HL-60/S4 treated with retinoic acid at 250 ng/mL for 4 days and 3 days (cell line): ENCODE results near the gene LIPC.

Experiments
- in situ Hi-C: fragments of 300-500 bp; cut with MboI; formaldehyde crosslinking; loops from 2 replicates; pipeline ENCODE4 v1.7.0; 2022; ENCODE audit warnings: low sequenced_read_pairs

Gene LIPC

DNA sequence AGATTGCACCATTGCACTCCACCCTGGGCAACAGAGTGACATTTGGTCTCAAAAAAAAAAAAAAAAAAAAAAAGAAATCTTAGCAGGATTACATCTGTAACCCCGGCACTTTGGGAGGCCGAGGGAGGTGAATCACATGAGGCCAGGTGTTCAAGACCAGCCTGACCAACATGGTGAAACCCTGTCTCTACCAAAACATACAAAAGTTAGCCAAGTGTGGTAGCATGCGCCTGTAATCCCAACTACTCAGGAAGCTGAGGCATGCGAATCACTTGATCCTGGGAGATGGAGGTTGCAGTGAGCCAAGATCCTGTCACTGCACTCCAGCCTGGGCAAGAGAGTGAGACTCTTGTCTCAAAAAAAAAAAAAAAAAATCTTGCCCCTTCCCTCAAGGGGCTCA, 40.4 kb downstream of the LIPC start:
- in situ Hi-C loops = no loop called here

DNA sequence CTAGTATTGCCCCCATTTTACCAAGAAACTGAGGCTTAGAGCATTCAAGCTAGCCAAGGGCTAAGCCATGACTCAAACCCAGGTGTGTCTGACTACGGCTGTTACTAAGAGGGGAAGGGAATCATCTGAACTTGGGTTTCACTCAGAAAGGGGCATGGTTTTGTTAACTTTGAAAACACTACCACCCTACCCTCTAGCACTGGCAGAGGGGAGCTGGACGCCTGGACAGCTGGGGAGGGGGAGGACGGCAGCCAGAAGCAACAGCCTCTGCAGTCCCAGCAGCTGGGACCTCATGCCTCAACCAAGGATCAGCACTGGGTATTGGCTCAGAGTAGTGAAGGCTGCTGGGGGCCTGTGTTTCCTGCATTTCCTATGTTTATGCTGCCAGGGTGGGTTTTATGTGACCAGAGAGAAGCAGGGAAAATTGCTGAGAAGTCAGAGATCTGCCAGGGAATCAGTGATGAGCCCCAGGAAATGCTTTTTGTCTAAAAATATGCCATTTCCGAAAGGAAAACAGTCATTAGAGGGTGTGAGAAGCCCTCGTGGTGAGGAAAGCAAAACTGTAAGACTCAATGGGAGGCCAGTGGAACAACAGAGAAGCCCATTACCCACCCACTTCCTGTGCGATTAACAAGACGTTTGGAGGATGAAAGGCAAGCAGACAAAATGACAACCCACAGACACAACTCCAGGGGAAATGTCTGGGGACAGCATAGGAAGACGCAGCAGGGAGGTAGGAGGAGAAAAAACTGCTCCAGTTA, 41.2 kb downstream of the LIPC start:
- in situ Hi-C loops = no loop called here

DNA sequence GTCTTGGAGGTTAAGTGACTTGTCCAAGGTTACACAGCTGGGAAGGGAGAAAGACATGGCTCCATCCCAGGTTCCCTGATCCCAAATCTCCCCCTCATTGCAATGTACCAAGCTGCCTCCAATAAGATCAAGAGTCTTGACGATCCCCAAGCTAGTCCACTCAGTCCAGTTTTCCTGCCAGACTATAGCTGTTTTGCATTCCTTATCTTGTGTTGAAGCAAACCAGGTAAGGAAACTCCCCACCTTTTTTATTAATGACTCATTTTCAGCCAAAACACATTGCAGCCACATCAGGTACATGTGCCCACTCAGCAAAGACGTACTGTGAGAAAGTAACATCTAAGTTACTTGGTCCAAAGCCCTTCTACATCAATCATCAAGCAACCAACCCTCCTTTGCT, 41.9 kb downstream of the LIPC start:
- in situ Hi-C loops = no loop called here

DNA sequence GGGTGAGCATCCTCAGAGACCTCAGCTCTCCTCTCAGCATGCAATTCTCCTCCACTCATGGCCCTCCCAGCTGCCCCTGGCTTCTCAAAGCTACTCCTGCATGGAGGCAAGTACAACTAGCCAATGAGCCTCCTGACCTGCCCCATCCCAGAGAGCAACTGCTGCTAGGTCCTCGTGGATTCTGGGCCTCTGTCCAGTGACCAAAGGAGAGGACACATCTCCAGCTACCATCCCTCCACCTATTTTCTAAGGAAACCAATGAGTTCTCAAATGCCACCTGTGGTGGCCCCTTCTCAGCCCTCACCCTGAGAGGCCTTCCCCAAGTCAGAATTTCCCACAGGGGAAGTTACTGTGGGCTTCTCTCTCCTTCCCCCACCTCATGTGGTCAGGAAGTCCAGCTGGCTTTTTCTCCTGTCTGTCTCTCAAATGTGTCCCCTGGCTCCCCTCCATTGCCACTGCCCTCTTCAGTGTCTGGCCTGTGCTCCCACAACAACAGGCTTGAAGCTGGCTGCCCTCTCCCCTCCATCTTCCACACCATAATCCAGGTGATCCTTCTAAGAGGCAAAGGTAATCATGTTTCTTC, 43.0 kb downstream of the LIPC start:
- in situ Hi-C loops = no loop called here

DNA sequence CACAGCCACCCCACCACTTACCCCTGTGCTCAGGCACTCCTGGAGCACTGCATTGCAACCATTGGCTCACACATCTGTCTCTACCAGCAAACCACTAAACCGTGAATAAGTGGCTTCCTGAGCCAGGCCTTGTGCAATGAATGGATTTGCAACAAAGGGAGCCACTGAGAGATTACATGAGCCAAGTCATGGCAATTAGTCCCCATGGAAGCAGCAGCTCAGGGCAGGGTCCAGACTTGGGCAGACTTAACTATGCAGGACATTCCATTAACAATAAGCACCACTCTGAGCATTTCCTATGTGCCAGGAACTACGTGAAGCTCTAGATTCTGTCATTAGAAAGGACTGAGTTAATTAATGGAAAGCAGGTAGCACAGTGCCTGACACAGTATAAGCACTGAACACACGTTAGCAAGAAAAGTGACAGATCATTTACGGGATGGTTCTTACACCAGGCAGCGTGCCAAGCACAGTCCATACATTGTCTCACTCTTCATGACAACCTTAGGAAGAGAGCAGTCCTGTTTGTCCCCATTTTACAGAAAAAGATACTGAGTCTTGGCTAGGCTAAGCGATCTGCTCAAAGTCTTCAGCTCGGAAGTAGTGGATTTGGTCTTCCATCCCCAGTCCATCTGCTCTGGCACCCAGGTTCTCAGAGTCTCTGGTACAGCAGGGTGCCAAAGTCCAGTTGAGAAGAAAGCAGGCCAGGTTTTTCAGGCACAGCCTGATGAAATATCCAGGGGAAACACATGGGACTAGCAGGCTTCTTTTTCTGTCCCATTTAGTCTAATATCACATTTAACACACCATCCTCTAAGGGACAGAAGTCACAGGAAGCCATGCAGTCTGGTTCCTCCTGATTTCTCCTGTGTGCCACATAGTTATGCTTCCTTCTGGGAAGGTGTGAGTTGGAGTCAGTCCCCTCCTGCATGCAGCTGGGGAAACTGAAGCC, 44.1 kb downstream of the LIPC start:
- in situ Hi-C loops = no loop called here

DNA sequence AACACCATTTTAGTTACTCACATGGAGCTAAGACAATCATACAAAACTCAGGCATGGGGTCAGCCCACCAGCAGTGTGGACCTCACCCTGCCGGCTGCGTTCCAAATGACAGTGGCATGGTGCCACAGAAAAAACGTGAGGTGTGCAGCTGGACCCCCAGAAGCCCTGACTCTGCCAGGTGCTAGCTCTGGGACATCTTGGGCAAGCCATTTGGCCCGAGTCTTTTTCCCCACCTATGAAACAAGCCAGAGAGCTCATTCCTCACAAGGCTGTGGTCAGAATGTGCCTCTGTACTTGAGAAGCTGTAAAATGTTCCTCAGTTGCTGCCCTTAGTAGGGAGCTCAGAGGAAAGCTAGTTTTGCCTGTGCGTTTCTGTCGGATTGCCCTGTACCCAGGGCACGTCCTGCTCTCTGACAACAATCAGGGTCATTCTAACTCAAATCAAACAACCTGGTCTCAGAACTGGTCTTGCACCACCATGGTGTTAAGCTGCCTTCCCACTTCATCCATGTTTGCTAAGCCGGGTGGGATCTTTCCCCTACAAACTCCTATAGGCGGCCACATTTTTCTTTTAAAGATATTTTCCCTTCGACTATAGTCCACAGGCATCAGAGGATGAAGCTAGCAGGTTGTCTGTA, 44.9 kb downstream of the LIPC start:
- in situ Hi-C loops = no loop called here

DNA sequence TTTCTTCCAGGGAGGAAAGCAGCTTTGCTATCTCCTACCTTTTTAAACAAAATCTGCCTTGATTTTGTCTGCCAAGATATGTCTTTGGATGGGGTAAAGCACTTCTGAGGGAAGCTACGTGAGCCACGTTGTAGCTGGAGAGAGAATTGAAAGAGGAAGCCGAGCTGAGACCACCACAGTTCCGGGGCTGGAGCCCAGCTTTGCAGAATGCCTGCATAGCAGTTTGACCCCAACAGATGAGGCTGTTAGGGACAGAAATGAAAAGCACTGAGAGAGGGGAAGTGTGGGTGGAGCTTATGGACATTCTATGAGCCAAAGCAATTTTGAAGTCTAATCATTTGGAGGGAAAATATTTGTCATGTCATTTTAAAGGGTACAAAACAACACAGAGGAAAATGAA, 45.4 kb downstream of the LIPC start:
- in situ Hi-C loops = no loop called here

DNA sequence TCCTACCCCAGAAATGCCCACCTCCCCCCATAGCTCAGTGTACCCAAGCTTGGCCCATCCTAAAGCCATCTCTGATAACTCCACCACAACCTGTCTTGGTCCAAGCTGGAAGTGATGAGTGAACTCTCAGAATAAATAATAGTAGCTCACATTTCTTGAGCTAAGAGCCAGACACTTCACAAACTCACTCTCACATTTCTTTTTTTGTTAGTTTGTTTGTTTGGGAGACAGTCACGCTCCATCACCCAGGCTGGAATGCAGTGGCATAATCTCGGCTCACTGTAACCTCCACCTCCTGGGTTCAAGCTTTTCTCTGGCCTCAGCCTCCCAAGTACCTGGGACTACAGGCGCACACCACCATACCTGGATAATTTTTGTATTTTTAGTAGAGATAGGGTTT, 46.2 kb downstream of the LIPC start:
- in situ Hi-C loops = no loop called here

DNA sequence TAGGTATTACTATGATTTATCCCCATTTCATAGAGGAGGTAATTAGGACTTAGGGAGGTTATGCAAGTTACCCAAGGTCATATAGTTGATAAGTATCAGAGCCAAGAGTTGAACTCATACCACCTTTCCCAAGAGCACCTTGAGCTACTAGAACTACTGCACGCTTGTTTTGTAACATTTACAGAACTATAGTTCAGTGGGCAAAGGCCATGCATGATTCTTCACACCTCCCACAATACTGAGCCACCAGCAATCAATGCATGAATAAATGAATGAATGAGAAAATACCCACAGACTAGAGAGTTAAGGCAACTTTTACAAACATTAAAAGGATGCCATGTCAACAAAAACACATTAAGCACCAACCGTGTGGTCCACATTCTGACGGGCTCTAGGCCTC, 46.8 kb downstream of the LIPC start:
- in situ Hi-C loops = no loop called here

DNA sequence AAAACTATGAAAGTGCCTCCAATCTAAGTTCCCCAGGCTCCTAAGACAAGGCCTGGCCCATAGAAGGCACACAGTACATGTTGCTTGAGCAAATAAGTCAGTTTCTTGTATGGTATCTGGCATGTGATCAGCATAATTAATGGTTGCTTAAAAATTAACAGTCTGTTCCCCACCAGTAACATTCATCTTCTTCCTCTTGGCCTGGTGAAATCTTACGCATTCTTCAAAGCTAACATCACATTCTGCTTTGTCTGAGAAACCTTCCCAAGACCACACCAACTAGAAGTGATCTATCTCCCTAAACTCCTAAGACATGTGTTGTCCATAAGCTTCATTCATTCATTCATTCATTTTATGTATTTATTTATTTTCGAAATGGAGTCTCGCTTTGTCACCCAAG, 48.1 kb downstream of the LIPC start:
- in situ Hi-C loops = no loop called here

DNA sequence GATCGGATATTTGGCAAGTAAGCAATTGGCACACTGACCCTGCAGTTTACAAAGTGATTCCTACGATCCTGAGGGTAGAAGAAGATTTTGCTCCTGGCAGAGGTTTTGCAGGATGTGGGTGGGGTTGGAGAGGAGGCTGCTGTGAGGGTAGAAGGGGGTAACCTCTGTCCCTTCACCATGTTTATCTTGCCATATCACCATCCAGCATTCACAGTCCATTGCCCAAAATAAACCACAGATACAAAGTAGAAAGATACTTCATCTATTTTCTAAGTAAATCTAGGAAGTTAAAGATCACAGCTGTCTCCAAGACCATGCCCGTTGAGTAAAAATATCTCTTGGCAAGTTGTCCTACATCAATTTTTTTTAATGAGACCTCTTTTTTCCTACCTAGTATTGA, 51.6 kb downstream of the LIPC start:
- in situ Hi-C loops = no loop called here

DNA sequence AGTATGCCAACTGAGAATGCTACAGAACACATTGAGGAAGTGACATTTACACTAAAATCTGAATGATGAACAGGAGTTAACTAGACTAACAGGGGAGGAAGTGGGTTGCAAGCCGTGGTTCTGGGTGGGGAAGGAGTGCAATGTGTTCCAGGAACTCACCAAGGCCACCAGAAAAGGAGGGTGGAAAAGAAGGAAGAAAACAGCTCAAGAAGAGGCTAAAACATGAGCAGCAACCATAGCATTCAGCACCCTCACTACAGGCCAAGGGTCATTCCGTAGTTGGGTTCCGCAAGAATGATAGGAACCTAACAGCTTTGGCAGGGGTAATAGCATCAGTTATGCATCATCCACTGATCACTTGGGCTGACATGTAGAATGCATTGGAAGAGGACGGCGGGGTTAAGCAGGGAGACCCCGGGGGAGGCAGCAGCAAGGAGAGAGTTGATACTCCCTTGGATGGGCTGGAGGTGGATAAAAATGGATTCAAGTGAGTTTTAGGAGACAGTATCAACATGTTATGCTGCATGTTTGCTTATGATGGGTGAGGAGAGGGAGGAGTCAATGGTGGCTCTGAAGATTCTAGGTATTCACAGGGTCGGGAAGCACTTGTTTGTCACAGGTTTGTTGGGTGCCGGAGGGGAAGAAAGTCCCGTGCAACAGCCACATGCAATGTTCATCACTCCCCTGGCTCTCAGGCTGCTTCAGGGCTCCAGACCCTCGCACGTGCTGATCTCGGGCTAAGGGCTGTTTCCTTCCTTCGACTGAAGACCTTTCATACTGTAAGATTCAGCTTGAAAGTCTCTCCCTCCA, 53.2 kb downstream of the LIPC start:
- in situ Hi-C loops = no loop called here

DNA sequence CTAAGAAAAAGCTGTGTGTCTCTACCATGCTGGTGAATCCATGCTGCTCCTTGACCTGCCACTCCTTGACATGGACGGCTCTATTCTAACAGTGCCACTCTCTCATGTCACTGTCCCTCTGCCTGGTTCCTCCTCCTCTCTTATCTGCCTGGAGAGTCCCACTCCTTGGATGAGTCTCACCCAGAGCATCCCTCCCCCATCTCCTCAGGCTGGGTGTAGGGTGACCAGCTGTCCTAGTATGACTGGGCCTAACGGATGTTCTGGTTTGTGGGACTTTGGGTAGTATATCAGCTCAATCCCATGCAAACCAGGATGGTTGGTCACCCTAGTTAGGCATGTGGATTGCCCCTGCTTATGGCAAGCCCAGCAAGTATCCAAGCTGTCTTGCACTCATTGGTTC, 54.3 kb downstream of the LIPC start:
- in situ Hi-C loops = no loop called here

DNA sequence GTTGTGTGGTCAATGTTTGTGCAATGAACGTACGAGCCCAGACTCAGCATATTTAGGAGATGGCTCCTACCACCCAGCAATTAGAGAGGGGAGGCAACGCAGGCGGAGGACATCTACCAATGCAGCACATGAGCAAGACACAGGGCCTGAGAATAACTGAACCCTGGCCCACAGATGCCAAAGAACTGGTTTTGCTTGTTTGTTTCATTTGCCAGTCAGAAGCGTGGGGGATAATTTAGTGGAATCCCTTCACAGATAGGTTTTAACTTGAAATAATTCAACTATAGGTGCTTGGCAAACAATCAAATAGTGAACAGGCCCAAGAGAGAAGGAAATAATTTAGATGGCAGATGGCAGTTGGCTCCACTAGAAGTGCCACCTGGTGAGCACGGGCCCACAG, 54.8 kb downstream of the LIPC start:
- in situ Hi-C loops = no loop called here

DNA sequence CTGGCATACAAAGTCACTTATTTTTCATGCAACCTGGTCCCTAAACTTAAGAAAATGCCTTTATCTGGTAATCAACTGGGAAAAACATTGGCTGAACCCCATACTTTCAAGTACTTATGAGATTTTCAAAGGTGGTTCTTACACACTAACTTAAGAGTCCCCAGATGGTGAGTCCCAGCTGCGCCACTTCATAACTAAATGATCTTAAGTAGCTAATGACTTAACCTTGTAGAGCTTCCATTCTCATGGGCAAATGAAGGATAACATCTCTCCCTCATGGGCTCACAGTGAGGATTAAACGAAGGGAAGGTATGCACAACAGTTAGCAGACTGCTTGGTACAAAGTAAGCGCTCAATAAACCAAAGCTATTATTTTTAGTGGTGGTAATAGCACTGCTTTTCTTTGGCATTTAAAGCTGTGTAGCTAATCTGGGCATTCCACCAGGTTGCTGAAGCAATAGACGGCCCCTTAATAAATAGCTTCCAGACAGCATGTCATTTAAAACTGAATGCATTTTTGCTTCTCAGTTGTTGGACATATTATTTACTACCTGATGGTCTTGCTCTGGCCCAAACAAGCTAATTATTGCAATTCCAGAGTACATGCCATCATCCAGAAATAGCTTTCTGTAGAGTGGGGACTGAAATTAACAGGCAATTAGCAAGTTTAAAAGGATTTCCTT, 55.4 kb downstream of the LIPC start:
- in situ Hi-C loops = no loop called here

DNA sequence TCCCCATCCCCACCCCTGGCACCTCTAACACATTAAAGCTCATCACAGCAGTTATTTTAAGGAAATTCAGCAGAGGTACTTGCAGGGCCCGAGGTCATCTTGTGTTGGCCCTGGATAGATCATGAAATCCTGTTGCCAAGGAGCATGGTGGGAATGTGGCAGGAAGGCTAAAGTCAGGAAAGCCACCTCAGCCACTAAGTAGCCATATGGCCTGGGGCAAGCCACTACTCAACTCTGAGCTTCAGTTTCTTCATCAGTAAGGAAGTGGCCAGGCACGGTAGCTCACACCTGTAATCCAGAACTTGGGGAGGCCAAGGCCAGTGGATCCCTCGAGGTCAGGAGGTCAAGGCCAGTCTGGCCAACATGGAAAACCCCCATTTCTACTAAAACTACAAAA, 55.9 kb downstream of the LIPC start:
- in situ Hi-C loops = no loop called here

DNA sequence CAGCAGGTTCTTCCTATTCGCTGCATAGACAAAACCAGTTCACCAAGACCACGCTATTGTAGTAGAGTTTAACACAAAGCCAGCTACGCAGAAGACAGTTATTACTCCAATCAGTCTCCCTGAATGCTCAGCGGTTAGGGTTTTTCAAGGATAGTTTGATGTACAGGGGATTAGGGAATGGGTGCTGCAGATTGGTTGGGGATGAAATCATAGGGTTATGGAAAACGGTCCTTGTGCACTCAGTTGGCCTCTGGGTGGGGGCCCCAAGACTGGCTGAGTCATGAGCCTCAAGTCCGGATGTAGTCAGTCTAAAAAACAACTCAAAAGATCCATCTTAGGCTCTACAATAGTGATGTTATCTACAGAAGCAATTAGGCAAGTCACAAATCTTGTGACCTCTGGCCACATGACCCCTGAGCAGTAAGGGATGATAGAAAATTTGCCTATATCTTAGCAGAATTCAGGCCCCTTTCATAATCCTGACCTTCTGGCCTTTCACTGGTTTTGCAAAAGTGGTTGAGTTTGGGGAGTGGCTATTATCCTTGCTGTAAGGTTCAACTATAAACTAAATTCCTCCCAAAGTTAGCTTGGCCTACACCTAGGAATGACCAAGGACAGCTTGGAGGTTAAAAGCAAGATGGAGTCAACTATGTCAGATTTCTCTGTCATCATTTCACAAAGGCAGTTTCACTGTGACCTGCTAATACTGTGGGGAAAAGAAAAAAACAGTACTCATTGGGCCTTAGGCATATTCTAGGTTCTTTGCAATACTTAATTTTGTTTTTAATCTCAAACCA, 57.7 kb downstream of the LIPC start:
- in situ Hi-C loops = no loop called here

DNA sequence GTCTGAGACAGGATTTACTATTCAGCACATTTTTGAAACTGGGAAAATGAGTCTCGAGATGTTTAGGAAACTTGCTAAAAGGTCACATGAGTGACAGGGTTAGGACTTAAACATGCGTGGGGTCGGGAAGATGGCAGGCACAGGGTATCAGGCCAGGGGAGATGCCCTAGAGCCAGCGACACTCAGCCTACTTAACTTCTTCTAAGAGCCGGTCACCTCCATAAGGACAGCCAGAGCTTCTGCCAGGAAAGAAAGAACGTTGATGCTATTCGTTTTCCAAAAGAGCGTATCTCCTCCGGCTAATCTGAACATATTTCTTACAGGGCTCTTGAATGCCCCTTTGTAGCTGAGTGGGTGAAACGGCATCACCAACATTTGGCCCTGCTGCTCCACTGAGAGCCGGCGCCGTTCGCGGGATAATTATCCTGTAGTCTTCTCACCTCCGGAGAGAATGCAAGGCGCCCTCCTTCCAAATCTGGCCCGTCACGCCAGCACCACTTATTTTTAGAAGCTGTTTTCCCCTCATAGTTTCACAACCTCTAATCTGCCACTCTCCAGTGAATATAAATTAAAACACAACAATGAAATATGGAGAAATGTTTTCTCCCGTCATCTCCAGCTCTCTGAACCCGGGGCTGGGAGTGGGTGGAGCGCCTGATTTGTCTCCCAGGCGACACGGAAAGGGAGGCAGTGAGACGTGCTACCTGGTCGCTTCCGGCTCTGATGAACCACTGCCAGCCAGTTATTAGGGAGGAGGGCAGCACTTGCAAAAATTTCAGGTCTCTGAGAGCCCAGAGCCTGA, 58.5 kb downstream of the LIPC start:
- in situ Hi-C loops = no loop called here
